ENCODE results near the gene C3orf22.

GRCh38 chr3:126511291-126511690 is 47.4 kb downstream of the C3orf22 start:
- TF ChIP-seq CTCF (IDR thresholded peaks at IDR 0.05), result no peak
- no peak for TF ChIP-seq EP300 (IDR thresholded peaks at IDR 0.05)
- TF ChIP-seq POLR2A (IDR thresholded peaks at IDR 0.05), result no peak
- TF ChIP-seq POLR2AphosphoS5 (IDR thresholded peaks at IDR 0.05), result no peak

All from gastroesophageal sphincter (tissue), 3 donors.